ENCODE data around the gene ODAD3.
"Not testable (repeated sequence)": the region's sequence is repeated elsewhere in the genome, so short reads cannot be mapped to it uniquely, and the experiment has no call there.

The ODAD3 gene

GRCh38 chr19:11405846-11406643 lies 28.9 kb downstream of the ODAD3 start:
- DNase-seq (ENCODE audit: low read depth in 1 of 2, low spot score in 1 of 2), result no peak

DNA sequence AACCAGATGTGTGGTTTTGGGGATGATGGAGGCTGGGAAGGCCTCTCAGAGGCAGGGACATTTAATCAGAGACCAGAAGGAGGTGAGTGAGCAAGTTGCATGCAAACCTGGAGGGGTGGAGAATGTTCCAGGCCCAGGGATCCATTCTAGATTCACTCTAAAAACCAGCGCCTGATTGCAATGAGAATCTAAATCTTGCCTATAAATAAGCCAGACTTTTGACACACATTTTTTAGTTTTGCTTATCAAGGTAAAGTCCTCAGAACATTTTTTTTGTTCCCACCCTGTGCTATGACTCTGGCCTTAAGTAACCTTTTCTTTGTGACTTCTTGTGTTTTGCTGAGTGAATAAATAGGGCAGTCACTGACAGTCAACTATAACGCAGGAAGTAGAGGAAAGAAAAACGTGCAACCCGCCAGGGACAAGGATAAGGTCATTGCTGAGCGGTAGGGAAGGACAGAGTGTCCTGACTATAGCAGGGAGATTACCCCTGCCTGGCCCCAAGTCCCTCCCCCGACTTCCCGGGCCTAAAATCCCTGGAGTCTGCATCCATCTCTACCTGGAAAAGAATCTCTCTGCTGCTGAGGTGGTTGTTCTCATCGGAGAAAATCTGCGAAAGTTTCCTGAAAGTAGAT lies 30.2 kb downstream of the ODAD3 start:
- DNase-seq (ENCODE audit: low read depth in 1 of 2, low spot score in 1 of 2), result no peak

GRCh38 chr19:11401808-11402543 lies 32.9 kb downstream of the ODAD3 start:
- DNase-seq (ENCODE audit: low read depth in 1 of 2, low spot score in 1 of 2), result no peak

DNA sequence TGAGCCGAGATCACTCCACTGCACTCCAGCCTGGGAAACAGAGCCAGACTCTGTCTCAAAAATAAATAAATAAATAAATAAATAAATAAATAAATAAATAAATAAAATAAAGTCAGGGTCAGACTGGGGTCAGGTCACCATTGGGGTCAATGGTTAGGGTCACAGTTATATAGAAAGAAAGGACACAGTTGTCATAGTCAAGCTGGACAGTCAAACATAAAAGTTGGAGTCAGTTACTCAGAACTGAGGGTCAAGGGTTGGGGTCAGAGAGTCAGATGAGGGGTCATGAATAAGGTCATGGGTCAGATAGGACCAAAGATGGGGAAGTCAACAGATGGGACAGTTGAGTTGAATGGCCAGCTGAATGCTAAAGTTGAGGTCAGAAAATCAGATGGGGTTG lies 34.1 kb downstream of the ODAD3 start:
- no peak for DNase-seq (ENCODE audit: low read depth in 1 of 2, low spot score in 1 of 2)

DNA sequence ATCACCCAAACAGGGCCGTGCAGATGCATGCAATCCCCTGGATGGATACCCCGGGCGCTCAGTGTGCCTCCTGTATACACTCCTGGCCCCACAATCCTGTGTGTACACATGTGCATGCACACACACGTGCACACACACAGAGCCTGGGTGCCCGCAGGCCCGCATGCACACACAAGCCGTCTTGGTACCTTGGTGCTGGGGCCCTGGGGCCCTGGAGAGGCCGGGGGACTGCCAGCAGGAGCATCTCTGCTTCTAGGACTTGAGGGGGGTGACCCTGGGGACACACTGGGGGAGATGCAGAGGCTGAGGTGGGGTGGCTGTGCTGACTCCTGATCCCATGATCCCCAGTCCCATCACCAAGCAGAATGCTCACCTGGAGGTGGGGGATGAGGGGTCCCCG lies 35.3 kb downstream of the ODAD3 start:
- DNase-seq (ENCODE audit: low read depth in 1 of 2, low spot score in 1 of 2), result no peak

DNA sequence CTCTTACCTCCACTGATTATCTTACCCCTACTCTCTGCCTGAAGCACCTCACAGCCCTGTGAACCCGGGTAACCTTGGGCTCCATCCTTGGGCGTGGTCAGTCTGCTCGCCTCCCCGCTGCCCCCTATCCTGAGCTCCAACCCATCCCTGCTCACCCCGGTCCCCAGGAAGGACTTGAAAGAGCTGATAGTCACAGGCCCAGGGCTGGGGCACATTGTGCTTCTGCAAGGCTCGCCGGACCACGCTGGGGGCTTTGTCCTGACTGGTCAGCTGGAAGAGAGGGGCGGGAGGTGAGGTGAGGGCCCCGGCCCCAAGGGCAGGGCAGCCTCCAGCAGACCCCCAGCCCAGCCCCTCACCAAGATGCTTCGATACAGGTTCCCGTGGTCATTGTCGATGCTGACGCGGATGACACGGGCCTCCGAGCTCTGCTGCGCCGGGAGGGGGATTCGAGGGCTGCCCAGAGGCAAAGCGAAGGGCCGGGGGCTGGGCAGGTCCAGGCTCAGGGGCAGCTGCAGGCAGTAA lies 37.8 kb downstream of the ODAD3 start:
- no peak for DNase-seq (ENCODE audit: low read depth in 1 of 2, low spot score in 1 of 2)

DNA sequence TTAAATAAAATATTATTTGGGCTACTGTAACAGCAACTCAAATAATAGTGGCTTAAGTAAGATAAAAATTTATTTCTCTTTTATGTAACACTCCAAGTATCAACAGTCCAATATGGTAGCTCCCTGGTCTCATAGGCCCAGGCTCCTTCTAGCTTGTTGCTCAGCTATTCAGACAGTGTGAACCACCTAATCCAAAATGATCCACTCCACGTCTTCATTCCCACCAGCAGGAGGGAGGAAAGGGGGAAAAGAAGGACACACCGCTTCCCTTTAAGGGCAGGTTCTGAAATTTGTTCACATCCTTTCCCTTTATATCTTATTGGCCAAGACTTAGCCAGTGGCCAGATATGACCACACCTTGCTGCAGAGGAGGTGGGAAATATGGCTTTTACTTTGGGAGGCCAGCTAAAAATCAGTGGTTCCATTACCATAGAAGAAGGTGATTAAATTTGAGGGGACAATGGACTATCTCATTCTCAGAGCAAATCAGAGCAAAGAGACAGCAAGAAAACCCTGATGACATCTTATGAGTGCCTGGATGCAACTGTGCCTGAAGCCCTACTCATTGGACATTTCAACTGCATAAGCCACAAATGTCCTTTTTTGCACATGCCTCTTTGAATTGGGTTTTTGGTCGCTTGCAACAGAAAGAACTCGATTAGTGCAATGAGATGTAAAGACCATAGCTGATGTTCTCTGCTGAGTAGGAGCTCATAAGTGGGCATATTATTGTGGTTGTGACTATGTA lies 43.8 kb downstream of the ODAD3 start:
- no peak for DNase-seq (ENCODE audit: low read depth in 1 of 2, low spot score in 1 of 2)

GRCh38 chr19:11390359-11390758 lies 44.6 kb downstream of the ODAD3 start:
- no peak for DNase-seq (ENCODE audit: low read depth in 1 of 2, low spot score in 1 of 2)

DNA sequence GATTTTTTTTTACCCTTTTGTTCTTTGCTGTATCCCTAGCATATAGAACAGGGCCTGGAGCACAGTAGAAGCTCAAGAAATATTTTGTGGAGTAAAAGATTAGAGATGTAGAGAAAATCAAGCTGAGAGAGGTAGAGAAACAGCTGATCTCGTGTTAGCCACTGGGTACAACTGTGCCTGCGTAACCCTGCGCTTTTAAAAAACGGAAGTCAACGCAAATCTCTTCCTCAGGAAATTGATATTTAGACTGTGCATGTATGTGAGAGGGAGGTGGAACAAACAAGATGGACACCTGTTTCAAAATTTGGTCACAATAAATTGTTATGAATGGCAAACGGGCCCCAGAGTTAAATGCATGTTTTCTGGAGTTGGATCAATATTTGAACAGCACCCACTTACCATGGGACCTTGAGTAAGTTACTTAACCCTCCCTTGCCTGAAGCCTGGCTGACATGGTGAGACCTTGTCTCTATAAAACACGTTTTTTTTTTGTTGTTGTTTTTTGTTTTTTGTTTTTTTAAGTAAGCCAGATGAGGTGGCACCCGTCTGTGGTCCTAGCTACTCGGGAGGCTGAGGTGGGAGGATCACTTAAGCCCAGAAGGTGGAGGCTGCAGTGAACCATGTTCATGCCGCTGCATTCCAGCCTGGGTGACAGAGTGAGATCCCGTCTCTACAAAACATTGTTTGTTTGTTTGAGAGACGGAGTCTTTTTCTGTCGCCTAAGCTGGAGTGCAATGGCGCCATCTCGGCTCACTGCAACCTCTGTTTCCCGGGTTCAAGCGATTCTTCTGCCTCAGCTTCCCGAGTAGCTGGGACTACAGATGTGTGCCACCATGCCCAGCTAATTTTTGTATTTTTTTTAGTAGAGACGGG lies 47.5 kb downstream of the ODAD3 start:
- DNase-seq (ENCODE audit: low read depth in 1 of 2, low spot score in 1 of 2), result no peak

GRCh38 chr19:11384778-11385129 lies 50.2 kb downstream of the ODAD3 start:
- no peak for DNase-seq (ENCODE audit: low read depth in 1 of 2, low spot score in 1 of 2)

DNA sequence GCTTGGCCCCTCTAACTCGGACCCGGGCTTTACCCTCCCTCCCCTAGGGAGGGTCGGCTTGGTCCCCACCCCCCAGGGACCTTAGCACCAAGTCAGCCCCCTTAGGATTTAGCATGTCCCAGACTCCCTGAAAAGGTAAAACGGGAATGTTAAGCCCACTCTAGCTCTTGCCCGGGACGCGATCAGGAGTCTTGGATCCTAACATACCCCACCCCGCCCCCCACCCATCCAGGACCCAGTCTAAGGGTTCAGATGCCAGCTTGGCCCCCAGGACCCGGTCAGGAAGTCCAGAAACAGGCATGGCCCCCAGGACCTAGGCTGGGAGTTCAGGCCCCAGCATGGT lies 51.2 kb downstream of the ODAD3 start:
- DNase-seq (ENCODE audit: low read depth in 1 of 2, low spot score in 1 of 2), result no peak

- no peak for DNase-seq (ENCODE audit: low read depth in 1 of 2, low spot score in 1 of 2)
Observed at GRCh38 chr19:11382898-11383705, 51.8 kb downstream of the ODAD3 start.

- DNase-seq (ENCODE audit: low read depth in 1 of 2, low spot score in 1 of 2), result peak; percentile 92 to 94
Observed at GRCh38 chr19:11380653-11381537, 54.0 kb downstream of the ODAD3 start.

DNA sequence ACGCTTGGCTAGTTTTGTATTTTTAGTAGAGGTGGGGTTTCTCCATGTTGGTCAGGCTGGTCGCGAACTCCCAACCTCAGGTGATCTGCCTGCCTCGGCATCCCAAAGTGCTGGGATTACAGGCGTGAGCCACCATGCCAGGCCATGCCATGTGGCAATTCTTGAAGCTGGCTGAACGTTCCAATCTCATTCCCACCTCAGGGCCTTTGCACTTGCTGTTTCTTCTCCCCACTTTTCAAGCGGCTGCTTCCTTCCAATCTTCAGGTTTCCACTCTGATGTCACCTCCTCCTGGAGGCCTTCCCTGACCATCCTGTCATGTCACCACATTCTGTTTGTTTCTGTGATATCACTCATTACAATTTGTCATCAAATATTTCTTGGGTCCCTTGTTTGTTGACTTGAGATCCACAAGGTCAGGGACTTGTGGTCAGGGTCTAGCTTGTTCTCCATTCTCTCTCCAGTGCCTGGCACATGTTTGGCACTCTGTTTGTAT lies 55.0 kb downstream of the ODAD3 start:
- no peak for DNase-seq (ENCODE audit: low read depth in 1 of 2, low spot score in 1 of 2)

DNA sequence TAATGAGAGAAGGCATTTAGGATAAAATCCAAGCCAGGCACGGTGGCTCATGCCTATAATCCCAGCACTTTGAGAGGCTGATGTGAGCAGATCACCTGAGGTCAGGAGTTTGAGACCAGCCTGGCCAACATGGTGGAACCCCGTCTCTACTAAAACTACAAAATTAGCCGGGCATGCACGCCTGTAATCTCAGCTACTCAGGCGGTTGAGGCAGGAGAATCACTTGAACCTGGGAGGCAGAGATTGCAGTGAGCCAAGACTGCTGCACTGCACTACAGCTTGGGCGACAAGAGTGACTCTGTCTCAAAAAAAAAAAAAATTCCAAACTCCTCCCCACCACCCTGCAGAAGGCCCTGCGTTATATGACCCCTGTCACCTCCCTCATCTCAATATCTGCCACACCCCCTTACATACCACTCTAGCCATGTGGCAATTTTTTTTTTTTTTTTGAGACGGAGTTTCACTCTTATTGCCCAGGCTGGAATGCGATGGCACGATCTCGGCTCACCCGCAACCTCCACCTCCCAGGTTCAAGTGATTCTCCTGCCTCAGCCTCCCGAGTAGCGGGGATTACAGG lies 55.6 kb downstream of the ODAD3 start:
- not testable (repeated sequence) for DNase-seq (ENCODE audit: low read depth in 1 of 2, low spot score in 1 of 2)

- no peak for DNase-seq (ENCODE audit: low read depth in 1 of 2, low spot score in 1 of 2)
Observed at GRCh38 chr19:11378319-11379189, 56.4 kb downstream of the ODAD3 start.

DNA sequence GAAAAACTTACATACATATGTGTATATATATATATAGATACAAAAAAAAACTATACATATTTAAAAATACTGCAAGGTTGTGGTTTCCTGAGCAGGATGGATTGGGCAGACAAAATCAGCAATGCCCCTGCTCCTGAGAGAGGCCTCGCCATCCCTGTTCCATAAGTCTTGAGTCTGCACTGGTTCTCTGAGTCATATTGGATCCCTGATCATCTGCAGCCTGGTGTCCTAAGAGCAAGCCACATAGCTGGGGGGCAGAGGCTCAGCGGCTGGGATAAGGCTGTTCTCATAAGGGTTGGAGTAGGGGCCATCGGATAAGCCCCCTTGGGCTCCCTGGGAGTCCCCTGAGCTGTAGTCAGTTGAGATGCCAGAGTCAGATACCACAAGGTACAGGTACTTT lies 57.2 kb downstream of the ODAD3 start:
- DNase-seq (ENCODE audit: low read depth in 1 of 2, low spot score in 1 of 2), result no peak
